HG03457 (cell line): ENCODE data around the gene DIABLO.

ENCODE experiments used
- ATAC-seq: cut with Tn5 transposase; IDR thresholded peaks from one replicate; pipeline ENCODE4 v1.9.1; 2021; ENCODE audit warnings: moderate number of reproducible peaks; ENCODE audit not compliant: unreplicated experiment

The DIABLO gene

DNA sequence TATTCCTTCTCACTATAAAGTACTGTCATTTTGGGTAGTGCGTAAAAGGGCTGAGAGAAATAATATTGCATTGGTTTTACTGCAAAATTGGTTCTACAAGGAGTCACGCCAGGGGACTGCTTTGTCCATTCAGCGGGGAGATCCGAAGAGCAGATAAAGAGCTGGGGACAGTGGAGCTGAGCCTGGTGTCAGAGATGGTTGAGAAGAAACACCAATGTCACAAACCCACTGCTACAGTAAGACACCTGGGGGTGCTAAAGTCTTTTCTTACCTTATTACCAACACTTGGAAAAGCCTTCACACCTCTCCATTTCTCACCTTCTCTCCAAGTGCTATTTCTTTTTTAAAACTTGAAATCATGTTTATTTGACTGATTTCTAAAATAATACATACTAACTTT lies 66.0 kb downstream of the DIABLO start:
- no peak for ATAC-seq

DNA sequence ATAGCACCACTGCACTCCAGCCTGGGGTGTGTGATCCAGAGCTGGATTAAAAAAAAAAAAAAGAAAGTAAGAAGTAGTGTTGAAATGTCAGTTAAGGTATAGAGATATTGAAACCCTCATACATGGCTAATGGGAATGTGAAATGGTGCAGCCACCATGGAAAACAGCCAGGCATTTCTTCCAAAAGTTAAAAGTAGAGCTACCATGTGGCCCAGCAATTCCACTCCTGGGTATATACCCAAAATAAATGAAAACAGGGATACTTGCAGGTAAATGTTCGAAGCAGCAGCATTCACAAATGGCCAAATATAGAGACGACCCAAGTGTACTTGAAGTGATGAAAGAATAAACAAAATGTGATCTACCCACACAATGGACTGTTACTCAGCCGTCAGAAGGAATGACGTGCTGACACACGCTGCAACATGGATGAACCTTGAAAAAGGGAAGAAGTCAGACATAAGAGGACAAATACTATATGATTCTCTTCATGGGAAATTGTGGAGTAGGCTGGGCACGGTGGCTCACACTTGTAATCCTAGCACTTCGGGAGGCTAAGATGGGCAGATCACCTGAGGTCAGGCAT lies 67.1 kb downstream of the DIABLO start:
- no peak for ATAC-seq
